Keratinocyte (primary cell): ENCODE measurements around the gene LDLR. TPM values are rescaled to one million over a fixed set of nuclear protein-coding genes. Genes with fewer than 3 reads are reported as not detected.

ENCODE experiments used
- DNase-seq: peaks from one replicate; pipeline ENCODE4 v3.0.0-alpha.2; 2011; ENCODE audit warnings: low read depth, missing footprints, low spot score
- FAIRE-seq: peaks from 2 replicates; lab custom pipeline; 2011; peaks lifted over from hg19 to GRCh38; lab: Jason Lieb, UNC
- H2AFZ ChIP-seq: 2 replicates; pipeline ENCODE4 v1.6.0; 2012; ENCODE audit warnings: low read length, control low read depth, inconsistent platforms; ENCODE audit not compliant: control insufficient read depth
- H3K27ac ChIP-seq: 2 replicates; pipeline ENCODE4 v1.5.1; 2011; ENCODE audit warnings: low read length; ENCODE audit not compliant: control insufficient read depth, insufficient read depth
- H3K27me3 ChIP-seq: 3 replicates; pipeline ENCODE4 v1.6.0; 2011; ENCODE audit warnings: low read length; ENCODE audit not compliant: control insufficient read depth, insufficient read depth; ENCODE audit errors: extremely low read depth
- H3K36me3 ChIP-seq, 2 experiments: 2 replicates in 1 of 2; 3 replicates in 1 of 2; pipeline ENCODE4 v1.5.1; 2011; ENCODE audit warnings: low read length in 2 of 2, mild to moderate bottlenecking in 1 of 2; ENCODE audit not compliant: control insufficient read depth in 2 of 2, insufficient read depth in 2 of 2; ENCODE audit errors: extremely low read depth in 1 of 2
- H3K4me1 ChIP-seq: 3 replicates; pipeline ENCODE4 v1.5.1; 2011; ENCODE audit warnings: low read length; ENCODE audit not compliant: control insufficient read depth, insufficient read depth; ENCODE audit errors: extremely low read depth
- H3K4me2 ChIP-seq: 3 replicates; pipeline ENCODE4 v1.6.0; 2011; ENCODE audit warnings: low read depth, low read length; ENCODE audit not compliant: control insufficient read depth, insufficient read depth; ENCODE audit errors: extremely low read depth
- H3K4me3 ChIP-seq, 3 experiments: fragments of 200-600 bp in 1 of 3; sonication (generic) in 1 of 3; 2 replicates in 2 of 3; 3 replicates in 1 of 3; pipeline ENCODE4 v1.5.1; 2011 to 2016; ENCODE audit warnings: low read length in 3 of 3, mild to moderate bottlenecking in 3 of 3, control low read depth in 2 of 3, inconsistent platforms in 1 of 3, low read depth in 1 of 3, mixed read lengths in 1 of 3, mixed run types in 1 of 3, moderate library complexity in 1 of 3; ENCODE audit not compliant: control insufficient read depth in 2 of 3, insufficient read depth in 2 of 3; ENCODE audit errors: extremely low read depth in 1 of 3
- H3K79me2 ChIP-seq: 2 replicates; pipeline ENCODE4 v1.6.0; 2012; ENCODE audit warnings: low read length; ENCODE audit not compliant: control insufficient read depth, insufficient read depth
- H3K9ac ChIP-seq: 3 replicates; pipeline ENCODE4 v1.6.0; 2011; ENCODE audit warnings: low read length; ENCODE audit not compliant: control insufficient read depth, insufficient read depth; ENCODE audit errors: extremely low read depth
- H3K9me1 ChIP-seq: 3 replicates; pipeline ENCODE4 v1.6.0; 2011; ENCODE audit warnings: low read length; ENCODE audit not compliant: control insufficient read depth, insufficient read depth; ENCODE audit errors: extremely low read depth
- H3K9me3 ChIP-seq: 2 replicates; pipeline ENCODE4 v1.5.1; 2012; ENCODE audit warnings: low read depth, low read length; ENCODE audit not compliant: control insufficient read depth
- H4K20me1 ChIP-seq: 3 replicates; pipeline ENCODE4 v1.6.0; 2011; ENCODE audit warnings: low read length; ENCODE audit not compliant: control insufficient read depth, insufficient read depth; ENCODE audit errors: extremely low read depth
- CTCF ChIP-seq, 3 experiments: IDR thresholded peaks in 1 of 3; conservative IDR thresholded peaks in 1 of 3; optimal IDR thresholded peaks in 1 of 3; 2 replicates in 2 of 3; 3 replicates in 1 of 3; pipeline versions ENCODE3 to v1.5.1; 2011; ENCODE audit warnings: low read length in 3 of 3, mild to moderate bottlenecking in 3 of 3, moderate library complexity in 2 of 3, control low read depth in 1 of 3, inconsistent platforms in 1 of 3; ENCODE audit not compliant: insufficient read depth in 2 of 3; ENCODE audit errors: extremely low read depth in 1 of 3
- EZH2 ChIP-seq: IDR thresholded peaks from one replicate; pipeline ENCODE4 v1.6.1; 2012; ENCODE audit warnings: inconsistent platforms, mild to moderate bottlenecking, low read length, moderate library complexity
- dilution Hi-C: fragments of 300-500 bp; cut with MboI; formaldehyde crosslinking; loops from one replicate; pipeline ENCODE4 v1.7.0; 2020; ENCODE audit warnings: low sequenced_read_pairs; ENCODE audit not compliant: extremely low pct_ligation_motif_present
- polyA plus RNA-seq, 5 experiments: library from polyadenylated mRNA; depleted of rRNA in 3 of 5; stranded (reverse) in 3 of 5; stranded (forward) in 1 of 5; unstranded in 1 of 5; fragments of >200 nt; gene quantifications; 1 replicate in 1 of 5; 2 replicates in 3 of 5; 3 replicates in 1 of 5; pipeline versions ENCODE4 v1.2.1 to v1.2.3, GENCODE V29; 2011 to 2012; ENCODE audit warnings: missing spikeins in 2 of 5, low read depth in 1 of 5, low replicate concordance in 1 of 5

The LDLR gene
- polyA plus RNA-seq, 1 donor (not counting 4 experiments of a cell fraction or from before 2014, with no cell fraction given), result 241 TPM

- H3K9me3 ChIP-seq, result no peaks in the 10 kb centered on the region
- no peak overlapping the region for H3K9ac ChIP-seq
- no peaks in the 10 kb centered on the region for H3K27me3 ChIP-seq
- H3K4me1 ChIP-seq, result no peaks in the 10 kb centered on the region
- no peaks in the 10 kb centered on the region for H3K9me1 ChIP-seq
- H3K4me3 ChIP-seq, result no peak overlapping the region
- H2AFZ ChIP-seq, result no peak overlapping the region
- dilution Hi-C loops, result no loop called here
- TF ChIP-seq EZH2 (no peak), CTCF (optimal IDR thresholded peaks at IDR 0.05 in 1 of 3, IDR thresholded peaks at IDR 0.05 in 1 of 3, conservative IDR thresholded peaks at IDR 0.05 in 1 of 3; ENCODE audit: extremely low read depth in 1 of 3, insufficient read depth in 2 of 3, low read length in 3 of 3) (no peak)
- no peak for FAIRE-seq
- H3K36me3 ChIP-seq, result peaks cover 18 to 34% of the 10 kb centered on the region in 2 experiments
- peaks cover 2% of the 10 kb centered on the region for H3K79me2 ChIP-seq
- H3K4me2 ChIP-seq, result no peak overlapping the region
- no peak for DNase-seq
- H3K27ac ChIP-seq, result no peak overlapping the region
- no peaks in the 10 kb centered on the region for H4K20me1 ChIP-seq
These were observed 47.2 kb upstream of the LDLR start for GRCh38 chr19:11041966-11042627.

GRCh38 chr19:11044431-11044830, 44.8 kb upstream of the LDLR start:
- dilution Hi-C loops, result no loop called here
- Histone ChIP-seq H3K4me2 (no peak overlapping the region), H4K20me1 (no peaks in the 10 kb centered on the region), H3K4me1 (peaks cover 11% of the 10 kb centered on the region), H3K9ac (no peak overlapping the region), H3K27me3 (no peaks in the 10 kb centered on the region), H3K4me3 (no peak overlapping the region), H3K36me3 (peaks cover 15 to 27% of the 10 kb centered on the region in 2 experiments), H3K9me1 (no peaks in the 10 kb centered on the region), H2AFZ (no peak overlapping the region), H3K9me3 (no peaks in the 10 kb centered on the region), H3K27ac (no peak overlapping the region), H3K79me2 (no peaks in the 10 kb centered on the region)
- TF ChIP-seq EZH2 (no peak), CTCF (optimal IDR thresholded peaks at IDR 0.05 in 1 of 3, IDR thresholded peaks at IDR 0.05 in 1 of 3, conservative IDR thresholded peaks at IDR 0.05 in 1 of 3; ENCODE audit: extremely low read depth in 1 of 3, insufficient read depth in 2 of 3, low read length in 3 of 3) (no peak)
- FAIRE-seq (no peak), DNase-seq (no peak)
